SU-DHL-6 (cell line): ENCODE data around the gene FSD1.

Experiments used
- EZH2phosphoT487 ChIP-seq: fragments of 200-600 bp; sonication (generic), shearing (Covaris generic); conservative IDR thresholded peaks from 2 replicates; pipeline ENCODE4 v1.6.1; 2018; ENCODE audit warnings: mild to moderate bottlenecking, antibody characterized with exemption, low read length, moderate library complexity, mixed read lengths
- TF ChIP-seq, protein P1 (sequence below): fragments of 200-600 bp; sonication (generic); IDR thresholded peaks from one replicate; pipeline ENCODE4 v1.5.1; 2017; ENCODE audit warnings: antibody characterized with exemption, mild to moderate bottlenecking, low read length, moderate library complexity; ENCODE audit not compliant: insufficient read depth, poor library complexity, severe bottlenecking

DNA sequence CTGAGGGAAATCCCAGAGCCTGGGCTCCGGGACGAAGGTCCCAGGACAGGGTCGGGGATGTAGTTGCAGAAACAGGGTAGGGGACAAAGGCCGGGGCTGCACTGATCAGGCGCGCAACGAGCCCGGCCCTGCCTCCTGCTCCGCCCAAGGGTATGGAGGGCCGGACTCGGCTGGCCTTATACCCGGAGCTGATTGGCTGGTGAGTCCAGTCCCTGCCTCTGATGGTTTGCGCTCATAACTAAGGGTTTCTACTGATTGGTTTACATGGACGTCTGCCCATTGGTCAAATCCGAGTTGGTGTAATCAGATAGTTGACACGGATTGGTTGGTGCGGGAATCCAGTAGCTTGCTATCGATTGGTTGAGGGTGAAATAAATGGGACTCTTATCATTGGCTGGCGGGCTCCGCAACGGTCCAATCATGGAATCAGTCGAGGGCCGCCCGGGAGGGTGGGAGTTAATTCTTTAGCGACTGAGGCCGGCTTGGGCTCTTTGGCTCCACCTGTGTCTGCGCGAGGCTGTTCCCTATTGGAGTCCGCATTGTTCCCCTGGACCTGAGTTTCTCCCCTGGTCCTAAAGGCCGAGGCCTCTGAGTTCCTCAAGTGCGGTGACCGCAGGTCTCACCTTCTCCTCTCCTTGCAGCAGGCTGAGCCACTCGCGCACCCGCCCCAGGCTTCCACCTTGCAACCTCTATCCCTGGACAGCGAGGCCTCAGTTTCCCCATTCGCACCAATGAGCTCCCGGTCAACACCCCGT lies 38.4 kb downstream of the FSD1 start:
- TF ChIP-seq, protein P1, sequence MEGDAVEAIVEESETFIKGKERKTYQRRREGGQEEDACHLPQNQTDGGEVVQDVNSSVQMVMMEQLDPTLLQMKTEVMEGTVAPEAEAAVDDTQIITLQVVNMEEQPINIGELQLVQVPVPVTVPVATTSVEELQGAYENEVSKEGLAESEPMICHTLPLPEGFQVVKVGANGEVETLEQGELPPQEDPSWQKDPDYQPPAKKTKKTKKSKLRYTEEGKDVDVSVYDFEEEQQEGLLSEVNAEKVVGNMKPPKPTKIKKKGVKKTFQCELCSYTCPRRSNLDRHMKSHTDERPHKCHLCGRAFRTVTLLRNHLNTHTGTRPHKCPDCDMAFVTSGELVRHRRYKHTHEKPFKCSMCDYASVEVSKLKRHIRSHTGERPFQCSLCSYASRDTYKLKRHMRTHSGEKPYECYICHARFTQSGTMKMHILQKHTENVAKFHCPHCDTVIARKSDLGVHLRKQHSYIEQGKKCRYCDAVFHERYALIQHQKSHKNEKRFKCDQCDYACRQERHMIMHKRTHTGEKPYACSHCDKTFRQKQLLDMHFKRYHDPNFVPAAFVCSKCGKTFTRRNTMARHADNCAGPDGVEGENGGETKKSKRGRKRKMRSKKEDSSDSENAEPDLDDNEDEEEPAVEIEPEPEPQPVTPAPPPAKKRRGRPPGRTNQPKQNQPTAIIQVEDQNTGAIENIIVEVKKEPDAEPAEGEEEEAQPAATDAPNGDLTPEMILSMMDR, result no peak
- TF ChIP-seq EZH2phosphoT487, result no peak
